Measurements from ENCODE around the gene GPR160.

DNA sequence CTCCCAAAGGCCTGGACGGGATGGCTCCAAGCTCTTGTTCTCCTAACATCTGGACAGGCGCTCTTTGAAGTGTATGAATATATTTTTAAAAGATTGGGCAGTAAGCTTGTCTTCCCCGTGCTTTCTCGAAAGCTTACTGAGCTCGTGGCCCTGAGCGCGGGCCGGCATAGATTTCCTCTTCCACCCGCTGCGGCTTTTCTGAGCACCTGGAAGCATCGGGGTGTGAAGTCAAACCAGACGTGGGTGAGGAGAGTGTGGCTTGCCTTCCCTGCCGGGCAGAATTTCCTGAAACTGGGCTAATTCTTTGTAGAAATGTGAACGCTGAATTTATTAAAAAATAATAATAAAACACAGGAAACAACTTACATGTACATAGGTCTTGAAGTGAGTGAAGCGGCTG, 25.9 kb downstream of the GPR160 start:
- TF ChIP-seq POLR2AphosphoS5 (IDR thresholded peaks at IDR 0.05): no peak
- no peak for TF ChIP-seq CTCF (IDR thresholded peaks at IDR 0.05)
- TF ChIP-seq POLR2A (IDR thresholded peaks at IDR 0.05): no peak
- no peak for TF ChIP-seq EP300 (IDR thresholded peaks at IDR 0.05)
